SHP77 treated with DMSO at 0.1 percent for 48 hours (cell line): ENCODE measurements around the gene DCAF7.

Experiments
- DNase-seq: peaks from one replicate; lab custom pipeline; 2025; lab: John Stamatoyannopoulos, UW

DCAF7 gene

GRCh38 chr17:63549946-63550816 is at the start of gene DCAF7:
Gene DCAF7 (plus strand): TSS chr17:63550477. CDS start chr17:63550678, 201 bp downstream.
- DNase-seq, result peak; percentile 99

- DNase-seq, result no peak
Observed at GRCh38 chr17:63500543-63501390, 49.5 kb upstream of the DCAF7 start.

GRCh38 chr17:63503341-63503705 is 47.0 kb upstream of the DCAF7 start:
- no peak for DNase-seq

- DNase-seq, result no peak
Observed at GRCh38 chr17:63504261-63504660, 46.0 kb upstream of the DCAF7 start.

GRCh38 chr17:63505341-63505740 is 44.9 kb upstream of the DCAF7 start:
- no peak for DNase-seq

GRCh38 chr17:63506627-63507026 is 43.6 kb upstream of the DCAF7 start:
- no peak for DNase-seq

- DNase-seq, result no peak
Observed at GRCh38 chr17:63511331-63511730, 38.9 kb upstream of the DCAF7 start.

- no peak for DNase-seq
Observed at GRCh38 chr17:63512388-63512787, 37.9 kb upstream of the DCAF7 start.

GRCh38 chr17:63512896-63513644 is 37.2 kb upstream of the DCAF7 start:
- DNase-seq, result no peak

GRCh38 chr17:63514477-63514876 is 35.8 kb upstream of the DCAF7 start:
- no peak for DNase-seq

GRCh38 chr17:63514974-63515373 is 35.3 kb upstream of the DCAF7 start:
- DNase-seq, result no peak

GRCh38 chr17:63515426-63515825 is 34.9 kb upstream of the DCAF7 start:
- no peak for DNase-seq

- no peak for DNase-seq
Observed at GRCh38 chr17:63516910-63517824, 33.1 kb upstream of the DCAF7 start.

GRCh38 chr17:63517825-63518534 is 32.3 kb upstream of the DCAF7 start:
- no peak for DNase-seq

GRCh38 chr17:63519116-63519881 is 31.0 kb upstream of the DCAF7 start:
- no peak for DNase-seq

- DNase-seq, result peak; percentile 93
Observed at GRCh38 chr17:63519972-63520882, 30.1 kb upstream of the DCAF7 start.

GRCh38 chr17:63523253-63523855 is 26.9 kb upstream of the DCAF7 start, which contains the start of gene KCNH6:
Gene KCNH6 (plus strand): TSS chr17:63523358. CDS start chr17:63523414, 56 bp downstream.
- no peak for DNase-seq

GRCh38 chr17:63524051-63524450 is 26.2 kb upstream of the DCAF7 start:
- DNase-seq, result no peak
